Motor neuron (in vitro differentiated cells): ENCODE results near the gene SLC2A13. TPM values are rescaled to one million over a fixed set of nuclear protein-coding genes. Genes with fewer than 3 reads are reported as not detected.

ENCODE experiments used
- ATAC-seq, 8 experiments: fragments of 200-7000 bp; cut with Tn5 transposase; replicated peaks in 6 of 8; 2 replicates each; pipeline ENCODE4 v1.8.0; 2021; ENCODE audit warnings: mild to moderate bottlenecking in 8 of 8, moderate library complexity in 8 of 8
- H3K27ac ChIP-seq, 2 donors: fragments of 250-450 bp; sonication (Bioruptor Pico); 2 replicates each; pipeline ENCODE4 v1.9.0; 2021; ENCODE audit warnings: antibody characterized with exemption in 2 of 2, mild to moderate bottlenecking in 2 of 2, moderate library complexity in 1 of 2
- H3K4me1 ChIP-seq, 2 donors: fragments of 250-450 bp; sonication (Bioruptor Pico); replicated peaks in 1 of 2; 2 replicates each; pipeline ENCODE4 v1.6.1; 2021; ENCODE audit warnings: antibody characterized with exemption in 2 of 2, mild to moderate bottlenecking in 2 of 2, moderate library complexity in 1 of 2
- H3K4me3 ChIP-seq, 5 donors: fragments of 250-450 bp; sonication (Bioruptor Pico); 2 replicates each; pipeline ENCODE4 v1.9.0; 2021; ENCODE audit warnings: antibody characterized with exemption in 5 of 5, mild to moderate bottlenecking in 5 of 5, moderate library complexity in 4 of 5
- WGBS, 10 experiments: fragments of 450-650 bp; shearing (Covaris generic); methylation state at CpG; one replicate each; pipeline ENCODE4 v1.0.0; 2022; 5-methylcytosine and 5-hydroxymethylcytosine counted together
- in situ Hi-C, 9 experiments: fragments of 400-800 bp; cut with MboI; loops; one replicate each; pipeline ENCODE4 v1.15.0; 2021; ENCODE audit warnings: low sequenced_read_pairs in 9 of 9, low pct_unique_long_range_greater_than_20kb in 2 of 9; ENCODE audit not compliant: unreplicated experiment in 9 of 9
- total RNA-seq, 8 experiments: library from RNA; unstranded; fragments of 300-600 nt; gene quantifications; 2 replicates each; pipeline versions ENCODE4 v1.2.3 to v1.2.4, GENCODE V29; 2022

SLC2A13 gene
- total RNA-seq, 8 experiments from 2014 or later, result 4.0 to 26.7 (median 7.4) TPM

DNA sequence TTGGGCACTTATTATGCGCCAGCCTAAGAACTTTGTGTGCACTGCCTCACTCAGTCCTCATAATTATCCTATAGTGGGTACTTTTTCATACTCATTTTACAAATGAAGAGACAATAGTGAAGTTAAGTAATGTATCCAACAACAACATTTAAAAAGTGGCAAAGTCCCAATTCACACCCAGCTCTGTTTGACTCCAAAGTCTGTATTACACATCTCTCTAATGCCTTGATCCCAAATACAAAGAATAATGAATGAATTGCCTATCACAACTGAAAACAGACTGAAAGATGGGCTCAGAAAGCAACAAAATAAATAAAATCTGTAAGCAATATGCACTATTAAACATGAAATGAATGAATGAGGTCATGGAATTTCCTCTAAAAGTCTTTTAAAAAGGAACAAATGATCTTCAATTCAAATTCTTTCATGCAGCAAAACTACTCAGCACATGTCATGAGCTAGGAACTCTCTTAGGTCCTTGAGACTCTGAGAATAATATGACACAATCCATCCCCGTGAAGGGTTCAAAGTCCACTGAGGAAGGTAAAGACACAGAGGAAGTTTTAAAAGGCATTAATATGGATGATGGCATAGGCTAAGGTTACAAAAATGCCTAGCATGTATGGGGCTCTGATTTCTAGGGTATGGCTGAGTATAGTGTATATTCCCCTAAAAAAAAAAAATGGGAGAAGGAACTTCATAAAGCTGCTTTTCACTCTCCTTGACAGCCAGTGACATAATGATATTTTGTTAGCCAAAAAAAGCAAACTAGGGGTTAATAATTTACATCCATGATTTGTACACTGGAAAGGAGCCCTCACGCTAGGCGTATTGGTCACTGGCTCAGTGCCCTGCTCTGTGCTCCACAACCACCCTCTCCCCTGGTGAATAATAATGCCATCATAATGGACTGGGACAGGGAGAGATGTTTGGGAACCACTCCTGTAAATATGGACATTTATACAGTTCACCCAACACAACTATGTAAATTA lies 103.4 kb downstream of the SLC2A13 start:
- in situ Hi-C loops, result loop anchor here in 2 of 9 experiments (25.0 kb wide), 2 partner anchors 110 to 240 kb away; partner anchors contain the start of gene SLC2A13 (in 2 of the 2)
- ATAC-seq, result peak in 1 of 8 experiments; percentile 29
- WGBS, 10 experiments, result 27 to 96% (median 44%) methylated on average over 1 to 4 of the region's 4 CpGs; no CpG with 5 or more reads in 1 of the 10 experiments

DNA sequence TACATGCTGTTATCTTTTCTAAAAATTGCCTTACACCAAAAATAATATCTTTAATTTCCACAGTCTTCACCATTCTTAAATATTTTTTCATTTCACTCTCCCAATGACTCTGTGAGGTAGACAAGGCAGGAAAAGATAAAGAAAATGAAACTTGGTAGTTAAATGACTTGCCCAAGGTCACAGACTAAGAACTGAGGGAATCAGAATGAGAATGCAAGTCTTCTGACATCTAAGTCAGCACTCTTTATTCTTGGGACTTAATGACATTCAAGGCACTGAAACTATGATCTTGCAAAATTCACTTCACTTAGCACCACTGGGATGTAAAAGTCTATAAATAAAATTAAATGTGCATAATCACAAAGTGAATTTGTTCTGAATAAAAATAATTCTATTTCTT lies 104.5 kb downstream of the SLC2A13 start:
- Histone ChIP-seq H3K4me3 (no peak overlapping the region), H3K27ac (no peak overlapping the region), H3K4me1 (no peaks in the 10 kb centered on the region)
- in situ Hi-C loops, result loop anchor here in 2 of 9 experiments (25.0 kb wide), 2 partner anchors 111 to 239 kb away; partner anchors contain the start of gene SLC2A13 (in 2 of the 2)
- ATAC-seq, result no peak

More for the DNA sequence above, 103.4 kb downstream of the SLC2A13 start:
- H3K27ac ChIP-seq, result no peak overlapping the region
- H3K4me3 ChIP-seq, result no peak overlapping the region
- no peaks in the 10 kb centered on the region for H3K4me1 ChIP-seq

DNA sequence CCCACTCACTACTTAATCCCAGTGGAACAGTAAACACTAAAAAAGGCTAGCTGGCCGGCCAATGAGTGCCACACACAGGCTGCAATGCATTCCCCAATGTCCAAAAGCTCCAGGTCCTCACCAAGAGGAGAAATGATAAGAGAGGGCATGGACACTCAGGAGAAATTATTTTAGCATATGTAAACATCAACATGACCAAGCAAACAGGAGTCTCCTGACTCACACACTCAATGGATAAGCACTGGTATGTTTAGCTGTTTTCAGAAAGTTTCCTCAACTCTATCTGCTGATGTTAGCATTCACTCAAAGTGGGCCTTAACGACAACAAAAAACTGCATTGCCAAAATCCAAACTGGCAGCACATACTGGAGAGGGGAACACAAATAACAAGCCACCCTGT lies 105.0 kb downstream of the SLC2A13 start:
- Histone ChIP-seq H3K4me3 (no peak overlapping the region), H3K4me1 (no peaks in the 10 kb centered on the region), H3K27ac (no peak overlapping the region)
- peak in 2 of 8 experiments; percentile 75 to 82 for ATAC-seq
- WGBS, 10 experiments, result 20 to 100% (median 93%) methylated on average over 1 to 2 of the region's 2 CpGs
- in situ Hi-C loops, result loop anchor here in 2 of 9 experiments (25.0 kb wide), 2 partner anchors 111 to 239 kb away; partner anchors contain the start of gene SLC2A13 (in 2 of the 2)

DNA sequence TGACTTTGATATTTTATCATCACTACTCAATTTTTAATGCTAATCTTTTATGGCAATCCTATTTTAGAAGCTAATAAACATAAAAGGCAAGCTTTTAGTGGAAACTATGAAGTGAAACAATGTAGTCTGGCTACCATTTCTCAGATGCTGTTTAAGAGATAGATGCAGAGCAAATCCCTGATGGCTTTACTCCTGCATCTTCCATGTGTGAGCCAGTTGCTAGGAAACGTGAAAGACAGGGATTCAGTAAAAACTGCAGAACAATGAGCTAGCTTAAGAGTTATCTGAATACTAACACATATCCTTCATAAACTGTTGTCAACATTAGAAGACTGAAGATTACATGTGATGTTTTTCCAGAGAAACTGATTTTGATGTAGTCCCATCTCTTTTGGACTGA lies 112.6 kb downstream of the SLC2A13 start:
- Histone ChIP-seq H3K4me1 (peaks cover 2 to 15% of the 10 kb centered on the region in 2 donors), H3K27ac (no peak overlapping the region), H3K4me3 (no peak overlapping the region)
- ATAC-seq, result peak in 3 of 8 experiments; percentile 52 to 70 (median 53)
- in situ Hi-C loops, result no loop called here
- 0 to 80% (median 58%) methylated on average over 1 of the region's 1 CpG; no CpG with 5 or more reads in 3 of the 10 experiments for WGBS, 10 experiments

DNA sequence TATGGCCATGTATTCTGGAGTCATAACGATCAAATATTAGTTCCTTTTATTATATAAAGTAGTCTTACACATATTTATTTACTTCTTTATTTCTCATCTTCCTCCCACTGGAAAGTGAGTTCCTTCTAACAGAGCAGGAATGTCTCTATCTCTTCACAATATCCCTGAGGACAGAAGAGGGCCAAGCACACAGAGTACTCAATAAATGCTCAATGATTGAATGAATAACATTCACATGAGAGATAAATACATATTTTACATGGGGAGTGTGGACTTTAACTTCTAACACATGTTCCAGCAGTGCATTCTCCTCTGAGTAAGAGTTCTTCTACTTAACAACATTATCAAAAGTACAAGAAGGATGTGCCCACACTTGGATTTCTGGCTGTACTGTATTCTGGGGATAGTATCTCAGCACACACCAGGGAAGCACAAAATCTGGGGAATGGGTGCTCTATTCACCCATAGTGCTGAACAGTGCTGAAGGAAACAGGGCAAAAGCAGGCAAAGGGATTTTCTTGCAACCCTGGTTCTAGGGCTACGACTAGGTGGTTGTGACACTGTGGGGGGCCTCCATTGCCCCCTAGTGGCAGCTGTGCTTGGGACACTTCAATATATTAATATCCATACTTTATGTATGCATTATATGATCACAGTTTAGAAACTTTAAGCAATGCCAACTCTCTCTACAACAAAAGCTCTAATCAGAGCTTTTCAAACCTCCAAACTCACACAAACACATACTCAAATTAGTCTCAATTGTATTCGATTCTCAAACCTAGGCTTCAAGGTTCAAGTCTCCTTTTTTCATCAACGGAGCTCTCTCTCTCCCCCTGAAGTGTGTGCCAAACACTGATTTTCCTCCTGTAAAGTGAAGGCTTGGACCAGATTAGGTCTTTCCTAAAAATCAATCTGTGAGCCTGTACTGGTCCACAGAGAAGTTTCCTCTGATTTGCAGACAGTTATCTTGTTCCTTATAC lies 115.5 kb downstream of the SLC2A13 start:
- H3K27ac ChIP-seq, result no peak overlapping the region
- no peak overlapping the region for H3K4me3 ChIP-seq
- ATAC-seq, result peak in 5 of 8 experiments; percentile 45 to 95 (median 86)
- H3K4me1 ChIP-seq, result peaks cover 2 to 15% of the 10 kb centered on the region in 2 donors
- in situ Hi-C loops, result no loop called here
- WGBS, 10 experiments, result 42 to 100% (median 72%) methylated on average over 1 to 4 of the region's 4 CpGs

DNA sequence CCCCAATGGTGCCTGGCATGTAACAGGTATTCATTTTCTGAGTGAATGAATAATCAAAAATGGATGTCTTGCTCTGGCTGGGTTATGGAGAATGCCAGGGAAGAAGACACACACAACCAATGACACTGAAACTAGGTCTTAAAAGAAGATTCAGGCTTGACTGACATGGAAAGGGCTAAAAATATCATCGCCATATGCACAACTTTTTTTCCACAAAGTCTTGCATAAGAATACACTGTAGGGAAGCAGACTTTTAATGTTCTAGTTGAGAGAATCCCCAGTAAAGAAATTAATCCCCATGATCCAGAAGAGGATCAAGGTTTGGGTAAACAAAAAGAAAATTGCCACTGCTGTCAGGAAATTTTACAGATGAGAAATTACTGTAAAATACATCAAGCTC lies 116.4 kb downstream of the SLC2A13 start:
- no peak overlapping the region for H3K27ac ChIP-seq
- no peak overlapping the region for H3K4me3 ChIP-seq
- no peak for ATAC-seq
- 91 to 100% (median 100%) methylated on average over 1 of the region's 1 CpG; no CpG with 5 or more reads in 6 of the 10 experiments for WGBS, 10 experiments
- H3K4me1 ChIP-seq, result peaks cover 2 to 20% of the 10 kb centered on the region in 2 donors
- in situ Hi-C loops, result no loop called here

DNA sequence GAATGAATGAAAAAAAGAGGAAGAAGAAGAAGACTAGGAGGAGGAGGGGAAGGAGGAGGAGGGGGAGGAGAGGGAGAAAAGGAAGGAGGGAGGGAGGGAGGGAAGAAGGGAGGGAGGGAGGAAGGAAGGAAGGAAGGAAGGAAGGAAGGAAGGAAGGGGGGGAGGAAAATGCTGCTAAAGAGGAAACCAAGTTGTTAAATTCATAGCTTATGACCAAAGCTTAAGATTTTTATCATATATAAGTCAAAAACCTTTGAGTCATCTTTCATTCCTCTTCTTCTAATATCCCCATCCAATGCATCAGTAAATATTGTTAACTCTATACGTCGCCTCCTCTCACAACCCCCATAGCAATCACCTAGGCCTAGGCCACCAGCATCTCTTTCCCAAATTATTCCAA lies 117.3 kb downstream of the SLC2A13 start:
- peaks cover 2 to 22% of the 10 kb centered on the region in 2 donors for H3K4me1 ChIP-seq
- 100% methylated on average over 1 to 2 of the region's 2 CpGs; no CpG with 5 or more reads in 7 of the 10 experiments for WGBS, 10 experiments
- no peak for ATAC-seq
- in situ Hi-C loops, result no loop called here
- H3K4me3 ChIP-seq, result no peak overlapping the region
- no peak overlapping the region for H3K27ac ChIP-seq

DNA sequence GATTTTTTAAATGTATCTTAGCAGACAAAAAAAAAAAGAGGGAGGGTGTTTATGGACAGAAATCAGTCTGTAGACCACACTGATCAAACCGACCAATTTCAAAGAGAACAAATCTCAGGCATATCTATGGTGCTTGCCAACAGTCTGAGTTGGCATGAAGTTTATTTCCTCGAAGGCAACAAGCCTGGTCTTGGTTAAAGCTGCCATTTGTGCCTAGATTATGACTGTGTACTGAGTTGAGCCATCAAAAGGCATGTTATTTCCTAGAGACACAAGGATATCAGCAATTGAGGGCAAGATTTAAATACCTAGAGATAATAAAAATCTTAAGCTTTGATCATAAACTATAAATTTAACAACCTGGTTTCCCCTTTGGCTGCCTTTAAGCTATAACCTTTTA lies 119.2 kb downstream of the SLC2A13 start:
- H3K4me1 ChIP-seq, result peaks cover 0 to 7% of the 10 kb centered on the region in 2 donors
- in situ Hi-C loops, result no loop called here
- no peak for ATAC-seq
- H3K27ac ChIP-seq, result no peak overlapping the region
- 50 to 100% (median 83%) methylated on average over 1 to 2 of the region's 2 CpGs for WGBS, 10 experiments
- no peak overlapping the region for H3K4me3 ChIP-seq

DNA sequence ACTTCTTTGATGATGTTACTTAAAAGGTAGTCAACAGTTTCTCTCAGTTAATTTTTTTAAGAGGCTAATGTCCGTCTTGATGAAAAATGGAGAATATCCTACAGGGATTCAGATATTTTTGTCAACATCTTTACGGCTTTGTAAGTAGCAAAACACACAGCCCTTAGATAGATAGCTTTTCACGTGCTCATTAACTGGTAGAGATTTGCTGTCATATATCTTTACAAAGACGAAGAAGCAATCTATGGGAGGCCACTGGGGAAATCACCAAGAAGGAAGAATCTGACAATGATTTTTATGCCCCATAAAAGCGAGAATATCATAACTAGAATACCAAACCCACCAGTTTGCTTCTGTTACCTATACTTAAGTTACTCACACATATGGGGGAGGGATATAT lies 121.2 kb downstream of the SLC2A13 start:
- 57 to 81% (median 71%) methylated on average over 3 to 5 of the region's 5 CpGs for WGBS, 10 experiments
- peak in 4 of 8 experiments; percentile 14 to 61 (median 60) for ATAC-seq
- peaks cover 0 to 7% of the 10 kb centered on the region in 2 donors for H3K4me1 ChIP-seq
- in situ Hi-C loops, result no loop called here
- no peak overlapping the region for H3K4me3 ChIP-seq
- H3K27ac ChIP-seq, result no peak overlapping the region

DNA sequence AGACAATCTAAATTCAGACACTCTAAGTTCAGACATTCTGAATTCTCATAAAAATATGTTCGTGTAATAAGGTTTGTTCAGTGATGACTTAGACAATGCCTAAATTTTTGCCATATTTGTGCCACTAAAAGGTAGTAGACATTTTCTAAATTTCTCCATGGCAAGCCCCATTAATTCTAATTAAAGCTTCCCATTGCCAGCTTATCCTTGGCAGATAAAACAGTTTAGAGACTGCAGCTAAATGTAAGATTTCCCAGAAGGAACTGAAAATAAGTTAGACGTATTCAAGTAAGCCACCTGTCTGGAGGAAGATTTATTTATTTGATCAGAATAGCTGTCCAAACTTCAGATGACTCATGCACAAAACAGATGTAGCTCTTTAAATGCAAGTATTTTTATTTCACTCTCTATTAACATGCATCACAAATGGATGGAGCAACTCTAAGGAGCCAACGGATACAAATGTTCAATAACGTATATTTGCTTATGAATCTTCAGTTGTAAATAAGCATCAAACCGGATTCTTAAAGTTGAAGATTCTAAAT lies 130.4 kb downstream of the SLC2A13 start:
- Histone ChIP-seq H3K4me1 (no peaks in the 10 kb centered on the region), H3K27ac (no peak overlapping the region), H3K4me3 (no peak overlapping the region)
- in situ Hi-C loops, result no loop called here
- ATAC-seq, result peak in 3 of 8 experiments; percentile 47 to 80 (median 71)
- 7 to 91% (median 80%) methylated on average over 2 to 5 of the region's 5 CpGs; no CpG with 5 or more reads in 1 of the 10 experiments for WGBS, 10 experiments

DNA sequence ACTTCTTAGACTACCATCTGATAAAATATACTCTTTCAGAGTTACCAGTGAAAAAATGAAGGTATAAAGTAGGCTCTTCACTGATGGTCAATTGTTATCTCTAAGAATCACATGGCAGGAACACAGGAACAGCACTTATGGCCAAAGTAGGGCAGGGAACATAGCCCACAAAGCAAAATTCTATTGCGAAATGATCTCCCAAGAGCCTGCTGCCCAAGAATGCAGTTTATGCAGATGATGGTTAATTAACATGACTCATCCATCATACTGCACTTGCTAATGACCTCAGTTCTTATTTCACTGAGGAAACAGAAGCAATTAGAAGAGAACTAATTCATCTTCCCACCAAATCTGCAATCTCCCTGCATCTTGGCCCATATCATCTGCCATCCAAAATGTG lies 133.8 kb downstream of the SLC2A13 start:
- in situ Hi-C loops, result no loop called here
- Histone ChIP-seq H3K4me1 (peaks cover 0 to 5% of the 10 kb centered on the region in 2 donors), H3K27ac (no peak overlapping the region), H3K4me3 (no peak overlapping the region)
- ATAC-seq, result peak in 5 of 8 experiments; percentile 43 to 97 (median 84)
- WGBS, 10 experiments, result 0 to 100% (median 86%) methylated on average over 1 of the region's 1 CpG; no CpG with 5 or more reads in 5 of the 10 experiments

DNA sequence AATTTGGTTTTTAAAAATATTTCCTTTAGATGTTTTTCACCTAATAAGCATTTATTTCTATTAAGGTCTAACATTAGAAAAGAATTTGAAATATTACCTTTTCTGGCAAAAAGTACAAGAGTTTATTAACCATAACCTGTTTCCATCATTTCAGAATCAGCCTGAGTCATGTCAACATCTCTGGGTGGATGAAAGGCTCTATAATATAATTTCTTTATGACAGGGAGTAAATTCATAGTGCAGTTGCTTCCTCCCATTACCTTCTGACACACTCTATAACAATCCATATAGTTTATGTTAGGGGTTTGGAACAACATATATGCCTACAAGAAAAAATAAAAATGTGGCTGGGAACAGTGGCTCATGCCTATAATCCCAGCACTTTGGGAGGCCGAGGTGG lies 134.5 kb downstream of the SLC2A13 start:
- no peak for ATAC-seq
- peaks cover 0 to 13% of the 10 kb centered on the region in 2 donors for H3K4me1 ChIP-seq
- no peak overlapping the region for H3K27ac ChIP-seq
- no peak overlapping the region for H3K4me3 ChIP-seq
- in situ Hi-C loops, result no loop called here
- 88 to 89% methylated on average over 1 of the region's 1 CpG; no CpG with 5 or more reads in 8 of the 10 experiments for WGBS, 10 experiments
